ENCODE data around the gene NFIX.

DNA sequence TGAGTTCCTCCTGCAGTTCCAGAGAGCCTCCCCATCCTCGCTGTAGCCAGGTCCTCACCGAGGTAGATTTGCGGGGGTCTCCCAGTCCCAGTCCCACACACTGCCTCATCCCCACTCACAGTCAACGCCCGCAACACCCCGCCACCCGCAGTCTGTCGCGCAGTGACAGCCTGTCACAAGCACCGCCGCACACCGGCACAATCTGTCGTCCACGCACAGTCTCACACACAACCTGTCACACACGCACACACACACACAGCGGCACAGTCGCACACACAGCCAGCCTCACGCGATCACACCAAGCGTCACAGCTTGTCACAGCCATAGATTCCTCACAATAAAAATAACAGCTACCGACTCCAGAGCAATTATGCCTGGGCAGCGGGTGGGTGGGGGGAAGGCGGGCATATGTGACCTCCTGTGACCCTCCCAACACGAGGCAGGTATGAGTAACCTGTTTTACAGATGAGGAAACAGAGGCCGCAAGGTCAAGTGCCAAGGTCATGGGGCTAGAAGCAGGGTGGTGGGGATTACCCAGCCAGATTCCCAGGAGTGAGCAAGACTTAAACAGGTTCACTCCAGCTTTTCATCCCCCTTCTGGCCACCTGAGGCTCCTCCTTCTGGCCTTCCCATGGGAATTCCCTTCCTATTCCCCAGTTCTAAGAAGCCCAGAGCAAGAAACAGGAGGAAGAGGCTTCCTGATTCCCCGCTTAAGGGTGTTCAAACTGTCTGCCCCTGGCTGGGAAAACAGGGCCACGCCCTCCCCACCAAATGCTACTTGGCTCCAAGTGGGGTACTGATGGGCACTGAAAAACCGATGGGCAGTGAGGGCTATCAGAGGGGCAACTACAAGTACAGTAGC is 13.9 kb downstream of the NFIX start:
- no peak for TF ChIP-seq ATAD3A (CRISPR knock-in tag; IDR thresholded peaks at IDR 0.05)
- TF ChIP-seq, protein P1, sequence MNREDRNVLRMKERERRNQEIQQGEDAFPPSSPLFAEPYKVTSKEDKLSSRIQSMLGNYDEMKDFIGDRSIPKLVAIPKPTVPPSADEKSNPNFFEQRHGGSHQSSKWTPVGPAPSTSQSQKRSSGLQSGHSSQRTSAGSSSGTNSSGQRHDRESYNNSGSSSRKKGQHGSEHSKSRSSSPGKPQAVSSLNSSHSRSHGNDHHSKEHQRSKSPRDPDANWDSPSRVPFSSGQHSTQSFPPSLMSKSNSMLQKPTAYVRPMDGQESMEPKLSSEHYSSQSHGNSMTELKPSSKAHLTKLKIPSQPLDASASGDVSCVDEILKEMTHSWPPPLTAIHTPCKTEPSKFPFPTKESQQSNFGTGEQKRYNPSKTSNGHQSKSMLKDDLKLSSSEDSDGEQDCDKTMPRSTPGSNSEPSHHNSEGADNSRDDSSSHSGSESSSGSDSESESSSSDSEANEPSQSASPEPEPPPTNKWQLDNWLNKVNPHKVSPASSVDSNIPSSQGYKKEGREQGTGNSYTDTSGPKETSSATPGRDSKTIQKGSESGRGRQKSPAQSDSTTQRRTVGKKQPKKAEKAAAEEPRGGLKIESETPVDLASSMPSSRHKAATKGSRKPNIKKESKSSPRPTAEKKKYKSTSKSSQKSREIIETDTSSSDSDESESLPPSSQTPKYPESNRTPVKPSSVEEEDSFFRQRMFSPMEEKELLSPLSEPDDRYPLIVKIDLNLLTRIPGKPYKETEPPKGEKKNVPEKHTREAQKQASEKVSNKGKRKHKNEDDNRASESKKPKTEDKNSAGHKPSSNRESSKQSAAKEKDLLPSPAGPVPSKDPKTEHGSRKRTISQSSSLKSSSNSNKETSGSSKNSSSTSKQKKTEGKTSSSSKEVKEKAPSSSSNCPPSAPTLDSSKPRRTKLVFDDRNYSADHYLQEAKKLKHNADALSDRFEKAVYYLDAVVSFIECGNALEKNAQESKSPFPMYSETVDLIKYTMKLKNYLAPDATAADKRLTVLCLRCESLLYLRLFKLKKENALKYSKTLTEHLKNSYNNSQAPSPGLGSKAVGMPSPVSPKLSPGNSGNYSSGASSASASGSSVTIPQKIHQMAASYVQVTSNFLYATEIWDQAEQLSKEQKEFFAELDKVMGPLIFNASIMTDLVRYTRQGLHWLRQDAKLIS (CRISPR knock-in tag; IDR thresholded peaks at IDR 0.05) = no peak
- no peak for TF ChIP-seq ZNF260 (CRISPR knock-in tag; IDR thresholded peaks at IDR 0.05; ENCODE audit: borderline replicate concordance, low read depth)
- TF ChIP-seq NR2C2 (CRISPR knock-in tag; IDR thresholded peaks at IDR 0.05; ENCODE audit: borderline replicate concordance) = no peak
- TF ChIP-seq XRCC5 (optimal IDR thresholded peaks at IDR 0.05; ENCODE audit: low read length) = no peak
- TF ChIP-seq HNF4A (CRISPR knock-in tag; IDR thresholded peaks at IDR 0.05) = no peak
- TF ChIP-seq, protein P2, sequence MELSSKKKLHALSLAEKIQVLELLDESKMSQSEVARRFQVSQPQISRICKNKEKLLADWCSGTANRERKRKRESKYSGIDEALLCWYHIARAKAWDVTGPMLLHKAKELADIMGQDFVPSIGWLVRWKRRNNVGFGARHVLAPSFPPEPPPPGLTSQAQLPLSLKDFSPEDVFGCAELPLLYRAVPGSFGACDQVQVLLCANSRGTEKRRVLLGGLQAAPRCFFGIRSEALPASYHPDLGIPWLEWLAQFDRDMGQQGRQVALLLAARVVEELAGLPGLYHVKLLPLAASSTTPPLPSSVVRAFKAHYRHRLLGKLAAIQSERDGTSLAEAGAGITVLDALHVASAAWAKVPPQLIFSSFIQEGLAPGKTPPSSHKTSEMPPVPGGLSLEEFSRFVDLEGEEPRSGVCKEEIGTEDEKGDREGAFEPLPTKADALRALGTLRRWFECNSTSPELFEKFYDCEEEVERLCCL (CRISPR knock-in tag; IDR thresholded peaks at IDR 0.05; ENCODE audit: borderline replicate concordance) = no peak
- TF ChIP-seq, protein P3, sequence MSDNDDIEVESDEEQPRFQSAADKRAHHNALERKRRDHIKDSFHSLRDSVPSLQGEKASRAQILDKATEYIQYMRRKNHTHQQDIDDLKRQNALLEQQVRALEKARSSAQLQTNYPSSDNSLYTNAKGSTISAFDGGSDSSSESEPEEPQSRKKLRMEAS (IDR thresholded peaks at IDR 0.05) = no peak
